Measurements from ENCODE around the gene DDR1.
A peak's percentile ranks its signal among the peaks of the same experiment; 100 is the strongest.
"Not testable (repeated sequence)": the region's sequence is repeated elsewhere in the genome, so short reads cannot be mapped to it uniquely, and the experiment has no call there.

The DDR1 gene

GRCh38 chr6:30854285-30855040 is 29.9 kb upstream of the DDR1 start:
- DNase-seq (ENCODE audit: low read depth): no peak

- no peak for DNase-seq (ENCODE audit: low read depth)
Observed at GRCh38 chr6:30855429-30856075, 28.8 kb upstream of the DDR1 start.

GRCh38 chr6:30857112-30857511 is 27.2 kb upstream of the DDR1 start:
- DNase-seq (ENCODE audit: low read depth): no peak

- DNase-seq (ENCODE audit: low read depth): no peak
Observed at GRCh38 chr6:30857549-30857948, 26.8 kb upstream of the DDR1 start.

- DNase-seq (ENCODE audit: low read depth): not testable (repeated sequence)
Observed at GRCh38 chr6:30859726-30860125, 24.6 kb upstream of the DDR1 start.

GRCh38 chr6:30861257-30862048 is 22.9 kb upstream of the DDR1 start:
- no peak for DNase-seq (ENCODE audit: low read depth)

GRCh38 chr6:30862156-30862875 is 22.0 kb upstream of the DDR1 start:
- no peak for DNase-seq (ENCODE audit: low read depth)

- no peak for DNase-seq (ENCODE audit: low read depth)
Observed at GRCh38 chr6:30864325-30864724, 20.0 kb upstream of the DDR1 start.

GRCh38 chr6:30869241-30869749 is 15.0 kb upstream of the DDR1 start:
- not testable (repeated sequence) for DNase-seq (ENCODE audit: low read depth)

GRCh38 chr6:30870546-30870945 is 13.8 kb upstream of the DDR1 start:
- DNase-seq (ENCODE audit: low read depth): no peak

- DNase-seq (ENCODE audit: low read depth): no peak
Observed at GRCh38 chr6:30871592-30872183, 12.6 kb upstream of the DDR1 start.

GRCh38 chr6:30873137-30873640 is 11.1 kb upstream of the DDR1 start:
- DNase-seq (ENCODE audit: low read depth): no peak

GRCh38 chr6:30873795-30874194 is 10.5 kb upstream of the DDR1 start:
- DNase-seq (ENCODE audit: low read depth): not testable (repeated sequence)

GRCh38 chr6:30875244-30876038 is 8.9 kb upstream of the DDR1 start:
- no peak for DNase-seq (ENCODE audit: low read depth)

GRCh38 chr6:30876039-30876730 is 8.1 kb upstream of the DDR1 start:
- DNase-seq (ENCODE audit: low read depth): no peak

GRCh38 chr6:30877419-30878262 is 6.7 kb upstream of the DDR1 start:
- peak; percentile 54 for DNase-seq (ENCODE audit: low read depth)

GRCh38 chr6:30879684-30880427 is 4.5 kb upstream of the DDR1 start:
- DNase-seq (ENCODE audit: low read depth): no peak

- no peak for DNase-seq (ENCODE audit: low read depth)
Observed at GRCh38 chr6:30880698-30881252, 3.5 kb upstream of the DDR1 start.

Data from activated T-helper 9 cell treated with anti-CD3 and anti-CD28 coated beads, Interleukin-2, amount 50 U/mL, for 16 hours (primary cell).